Osteoblast (primary cell): ENCODE results near the gene PRKN. TPM values are rescaled to one million over a fixed set of nuclear protein-coding genes. Genes with fewer than 3 reads are reported as not detected.
A peak's percentile ranks its signal among the peaks of the same experiment; 100 is the strongest.

ENCODE experiments used
- DNase-seq: peaks from one replicate; pipeline ENCODE4 v3.0.0; 2011; ENCODE audit warnings: low spot score, mixed read lengths; ENCODE audit not compliant: insufficient read length; ENCODE audit errors: missing footprints
- H2AFZ ChIP-seq: 2 replicates; pipeline ENCODE4 v1.6.0; 2011; ENCODE audit warnings: mild to moderate bottlenecking, low read length
- H3K27ac ChIP-seq: 2 replicates; pipeline ENCODE4 v1.5.1; 2011; ENCODE audit warnings: mild to moderate bottlenecking, low read depth, low read length, moderate library complexity
- H3K27me3 ChIP-seq: 2 replicates; pipeline ENCODE4 v1.6.0; 2012; ENCODE audit warnings: mild to moderate bottlenecking, control low read depth, inconsistent platforms, low read length, moderate library complexity; ENCODE audit not compliant: insufficient read depth
- H3K36me3 ChIP-seq: 2 replicates; pipeline ENCODE4 v1.5.1; 2011; ENCODE audit warnings: mild to moderate bottlenecking, low read length, control low read depth, moderate library complexity; ENCODE audit not compliant: insufficient read depth
- H3K4me1 ChIP-seq: 2 replicates; pipeline ENCODE4 v1.5.1; 2011; ENCODE audit warnings: mild to moderate bottlenecking, low read length, control low read depth, moderate library complexity; ENCODE audit not compliant: insufficient read depth
- H3K4me2 ChIP-seq: 2 replicates; pipeline ENCODE4 v1.6.0; 2011; ENCODE audit warnings: mild to moderate bottlenecking, low read length; ENCODE audit not compliant: insufficient read depth
- H3K4me3 ChIP-seq: fragments of 200-600 bp; sonication (generic); 3 replicates; pipeline ENCODE4 v1.5.1; 2012; ENCODE audit warnings: mild to moderate bottlenecking, low read length, inconsistent platforms; ENCODE audit not compliant: insufficient read depth
- H3K79me2 ChIP-seq: 2 replicates; pipeline ENCODE4 v1.6.0; 2012; ENCODE audit warnings: mild to moderate bottlenecking, low read length, control low read depth, inconsistent platforms; ENCODE audit not compliant: insufficient read depth
- H3K9me3 ChIP-seq: 2 replicates; pipeline ENCODE4 v1.5.1; 2011; ENCODE audit warnings: low read depth, low read length, control low read depth
- H4K20me1 ChIP-seq: 2 replicates; pipeline ENCODE4 v1.6.0; 2012; ENCODE audit warnings: mild to moderate bottlenecking, low read length, control low read depth; ENCODE audit not compliant: insufficient read depth
- total RNA-seq: library from RNA; depleted of rRNA; stranded (reverse); fragments of >200 nt; gene quantifications from 2 replicates; pipeline ENCODE4 v1.2.3, GENCODE V29; 2012
- TF ChIP-seq, protein P1 (sequence below): IDR thresholded peaks from 2 replicates; pipeline ENCODE4 v1.5.1; 2011; ENCODE audit warnings: mild to moderate bottlenecking, low read depth, low read length, moderate library complexity; ENCODE audit errors: extremely low read depth

The PRKN gene
- total RNA-seq, 1 donor = 2.9 TPM

DNA sequence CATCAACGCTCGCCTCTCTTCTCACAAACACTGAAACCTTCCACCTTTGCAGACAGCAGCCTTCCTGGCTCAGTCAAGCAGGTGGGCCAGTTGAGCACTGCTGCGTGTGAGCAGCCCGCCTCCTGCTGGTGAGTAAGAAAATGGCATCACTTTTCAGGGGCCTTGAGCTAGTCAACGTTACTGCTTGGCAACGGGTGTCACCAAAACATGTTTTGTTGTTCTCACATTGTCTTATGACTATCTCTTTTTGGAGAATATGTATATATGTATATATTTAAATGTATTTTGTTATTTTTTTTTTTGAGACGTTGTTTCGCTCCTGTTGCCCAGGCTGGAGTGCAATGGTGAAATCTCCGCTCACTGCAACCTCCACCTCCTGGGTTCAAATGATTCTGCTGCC is 1356.7 kb downstream of the PRKN start:
- no peaks in the 10 kb centered on the region for H3K36me3 ChIP-seq
- H2AFZ ChIP-seq = no peak overlapping the region
- no peak overlapping the region for H3K4me2 ChIP-seq
- TF ChIP-seq, protein P1, sequence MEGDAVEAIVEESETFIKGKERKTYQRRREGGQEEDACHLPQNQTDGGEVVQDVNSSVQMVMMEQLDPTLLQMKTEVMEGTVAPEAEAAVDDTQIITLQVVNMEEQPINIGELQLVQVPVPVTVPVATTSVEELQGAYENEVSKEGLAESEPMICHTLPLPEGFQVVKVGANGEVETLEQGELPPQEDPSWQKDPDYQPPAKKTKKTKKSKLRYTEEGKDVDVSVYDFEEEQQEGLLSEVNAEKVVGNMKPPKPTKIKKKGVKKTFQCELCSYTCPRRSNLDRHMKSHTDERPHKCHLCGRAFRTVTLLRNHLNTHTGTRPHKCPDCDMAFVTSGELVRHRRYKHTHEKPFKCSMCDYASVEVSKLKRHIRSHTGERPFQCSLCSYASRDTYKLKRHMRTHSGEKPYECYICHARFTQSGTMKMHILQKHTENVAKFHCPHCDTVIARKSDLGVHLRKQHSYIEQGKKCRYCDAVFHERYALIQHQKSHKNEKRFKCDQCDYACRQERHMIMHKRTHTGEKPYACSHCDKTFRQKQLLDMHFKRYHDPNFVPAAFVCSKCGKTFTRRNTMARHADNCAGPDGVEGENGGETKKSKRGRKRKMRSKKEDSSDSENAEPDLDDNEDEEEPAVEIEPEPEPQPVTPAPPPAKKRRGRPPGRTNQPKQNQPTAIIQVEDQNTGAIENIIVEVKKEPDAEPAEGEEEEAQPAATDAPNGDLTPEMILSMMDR = peak; percentile 99
- H3K9me3 ChIP-seq = no peaks in the 10 kb centered on the region
- H4K20me1 ChIP-seq = no peaks in the 10 kb centered on the region
- peaks cover 10% of the 10 kb centered on the region for H3K4me1 ChIP-seq
- no peaks in the 10 kb centered on the region for H3K27me3 ChIP-seq
- H3K27ac ChIP-seq = no peak overlapping the region
- H3K79me2 ChIP-seq = no peaks in the 10 kb centered on the region
- DNase-seq = peak; percentile 86
- no peak overlapping the region for H3K4me3 ChIP-seq

- no peaks in the 10 kb centered on the region for H3K9me3 ChIP-seq
- TF ChIP-seq, protein P1 = peak; percentile 21
- no peak overlapping the region for H3K4me3 ChIP-seq
- H3K36me3 ChIP-seq = no peaks in the 10 kb centered on the region
- H3K79me2 ChIP-seq = no peaks in the 10 kb centered on the region
- peak overlapping the region; percentile 32 for H3K27ac ChIP-seq
- H2AFZ ChIP-seq = peak overlapping the region; percentile 18
- no peaks in the 10 kb centered on the region for H3K27me3 ChIP-seq
- DNase-seq = peak; percentile 96
- H3K4me2 ChIP-seq = no peak overlapping the region
- peaks cover 7% of the 10 kb centered on the region for H3K4me1 ChIP-seq
- no peaks in the 10 kb centered on the region for H4K20me1 ChIP-seq
Observed at GRCh38 chr6:161369339-161369738, 1358.2 kb downstream of the PRKN start.

GRCh38 chr6:161368514-161368913 is 1359.1 kb downstream of the PRKN start:
- Histone ChIP-seq H3K27me3 (no peaks in the 10 kb centered on the region), H4K20me1 (no peaks in the 10 kb centered on the region), H3K4me3 (no peak overlapping the region), H3K9me3 (no peaks in the 10 kb centered on the region), H3K4me2 (no peak overlapping the region), H3K79me2 (no peaks in the 10 kb centered on the region), H2AFZ (no peak overlapping the region), H3K36me3 (no peaks in the 10 kb centered on the region), H3K4me1 (peaks cover 4% of the 10 kb centered on the region), H3K27ac (peak overlapping the region; percentile 32)
- TF ChIP-seq, protein P1 = no peak
- no peak for DNase-seq

GRCh38 chr6:161367472-161367871 is 1360.1 kb downstream of the PRKN start:
- Histone ChIP-seq H3K27ac (no peak overlapping the region), H3K79me2 (no peaks in the 10 kb centered on the region), H3K4me2 (no peak overlapping the region), H2AFZ (no peak overlapping the region), H4K20me1 (no peaks in the 10 kb centered on the region), H3K36me3 (no peaks in the 10 kb centered on the region), H3K9me3 (no peaks in the 10 kb centered on the region), H3K27me3 (no peaks in the 10 kb centered on the region), H3K4me3 (no peak overlapping the region), H3K4me1 (peaks cover 4% of the 10 kb centered on the region)
- TF ChIP-seq, protein P1 = no peak
- no peak for DNase-seq
